SH-SY5Y (cell line): Measurements from ENCODE around the gene TBKBP1.

ENCODE experiments used
- GATA2 ChIP-seq: IDR thresholded peaks from 2 replicates; pipeline ENCODE4 v1.6.1; 2011; ENCODE audit warnings: mild to moderate bottlenecking, low read depth, low read length
- GATA3 ChIP-seq: IDR thresholded peaks from 2 replicates; pipeline ENCODE4 v1.6.1; 2011; ENCODE audit warnings: low read depth, mild to moderate bottlenecking, low read length, moderate library complexity

TBKBP1 gene

DNA sequence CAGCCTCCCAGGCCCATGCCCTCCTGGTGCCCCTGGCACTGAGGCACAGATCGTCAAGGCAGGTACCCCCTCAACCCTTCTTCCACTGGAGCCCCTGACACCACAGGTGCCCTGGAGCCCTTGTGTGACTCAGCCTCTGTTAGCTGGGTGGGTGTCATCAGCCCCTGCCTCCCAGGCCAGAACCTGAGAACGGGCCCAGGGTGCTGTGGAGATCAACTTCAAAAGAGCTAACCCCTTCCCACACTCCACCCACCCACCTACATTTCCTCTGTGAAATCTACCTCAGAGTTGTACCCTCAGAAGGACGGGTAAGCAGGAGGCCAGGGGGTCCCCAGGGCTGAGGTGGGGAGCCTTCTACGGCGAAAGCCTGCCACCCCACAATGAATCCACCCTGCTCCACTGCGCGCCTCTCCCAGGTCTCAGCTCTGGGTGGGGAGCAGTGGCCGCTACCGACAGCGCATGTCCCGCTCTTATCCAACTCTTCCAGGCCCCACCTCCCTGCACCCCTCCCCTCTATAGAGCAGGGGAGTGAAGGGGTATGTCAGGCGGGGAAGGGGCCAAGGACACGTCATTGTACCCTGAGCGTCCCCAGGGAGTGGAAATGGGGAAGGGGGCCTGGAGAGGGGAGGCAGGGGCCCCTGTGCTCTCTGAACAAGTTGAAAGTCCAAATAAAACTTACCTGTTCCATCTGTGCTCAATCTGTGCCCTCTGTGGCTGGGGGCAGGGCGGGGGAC is 17.6 kb downstream of the TBKBP1 start:
- TF ChIP-seq GATA3 (no peak), GATA2 (no peak)

DNA sequence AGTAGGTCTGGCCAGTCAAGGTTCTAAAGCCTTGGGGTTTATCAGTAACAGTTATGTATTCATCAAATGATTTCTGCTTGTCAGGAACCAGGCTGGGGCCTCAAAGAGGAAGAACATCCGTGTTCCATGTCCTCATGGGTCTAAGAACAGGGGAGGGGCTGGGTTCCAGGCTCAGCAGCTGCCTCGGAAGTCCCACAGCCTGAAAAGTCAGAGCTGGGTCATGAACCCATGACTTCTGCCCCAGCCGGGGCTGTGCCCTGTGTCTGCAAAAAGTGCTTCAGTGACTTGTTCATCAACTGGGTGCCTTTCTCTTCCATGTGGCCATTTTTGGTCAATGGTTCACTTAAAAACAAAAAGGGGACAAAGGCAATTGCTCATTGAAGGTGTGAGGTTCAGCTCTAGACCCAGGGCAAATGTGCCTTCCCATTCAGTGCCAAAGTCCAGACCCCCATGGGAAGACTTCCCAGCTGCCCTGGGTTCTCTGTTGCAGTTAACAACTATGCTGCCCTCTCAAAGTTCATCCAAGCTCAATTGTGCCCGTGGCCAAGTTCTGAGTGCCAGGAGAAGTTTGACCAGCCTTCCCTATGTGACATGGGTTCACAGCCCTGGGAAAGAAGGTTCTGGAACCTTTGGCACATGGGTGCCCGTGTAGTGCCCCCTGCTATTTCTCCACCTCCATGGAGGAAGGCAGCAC is 18.5 kb downstream of the TBKBP1 start:
- TF ChIP-seq GATA3 (no peak), GATA2 (no peak)

- TF ChIP-seq GATA3 (no peak), GATA2 (no peak)
Measured at GRCh38 chr17:47713980-47714700, 20.2 kb downstream of the TBKBP1 start.

- TF ChIP-seq GATA3, result no peak
- no peak for TF ChIP-seq GATA2
Measured at GRCh38 chr17:47714773-47715396, 20.9 kb downstream of the TBKBP1 start.

- TF ChIP-seq GATA3, result no peak
- TF ChIP-seq GATA2, result no peak
Measured at GRCh38 chr17:47715669-47716325, 21.8 kb downstream of the TBKBP1 start.

DNA sequence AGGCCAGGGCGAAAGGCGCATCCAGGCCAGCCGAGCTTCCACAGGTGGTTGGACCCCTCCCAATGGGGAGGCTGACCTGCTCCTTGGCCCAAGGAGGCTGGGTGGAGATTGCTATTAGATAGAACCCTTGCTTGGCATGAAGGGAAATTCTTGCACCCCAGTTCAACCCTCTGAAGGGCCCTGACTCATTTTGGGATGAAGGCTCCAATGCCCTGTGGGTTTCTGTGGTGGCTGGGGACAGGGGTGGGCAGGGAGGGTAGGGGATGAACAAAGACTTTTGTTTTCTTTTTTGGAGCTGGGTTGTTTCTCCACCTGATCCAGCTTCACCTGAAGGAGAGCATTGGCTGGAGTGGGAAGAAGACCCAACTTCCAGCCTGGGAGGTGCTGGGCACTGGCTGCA is 22.4 kb downstream of the TBKBP1 start:
- TF ChIP-seq GATA2, result no peak
- TF ChIP-seq GATA3, result no peak

DNA sequence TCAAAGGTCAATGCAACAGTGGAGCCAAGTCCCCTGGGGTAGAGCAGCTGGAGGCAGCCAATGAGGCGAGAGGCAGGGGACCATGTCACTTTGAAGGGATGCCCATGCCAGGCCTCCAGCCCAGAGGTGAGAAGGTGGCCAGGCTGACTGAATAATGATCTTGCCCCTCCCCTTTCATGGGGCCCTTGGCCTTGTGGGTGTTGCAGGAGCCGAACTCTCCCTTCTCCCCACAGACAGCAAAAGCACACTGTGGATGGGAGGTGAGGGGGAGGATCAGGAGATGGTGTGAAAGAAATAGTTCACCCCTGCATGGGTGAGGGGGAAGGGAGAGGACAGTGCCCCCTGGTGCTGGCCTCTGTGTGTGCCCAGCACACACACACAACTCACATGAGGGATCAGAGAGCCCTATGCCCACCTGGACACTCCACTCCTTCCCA is 23.3 kb downstream of the TBKBP1 start:
- no peak for TF ChIP-seq GATA3
- no peak for TF ChIP-seq GATA2

DNA sequence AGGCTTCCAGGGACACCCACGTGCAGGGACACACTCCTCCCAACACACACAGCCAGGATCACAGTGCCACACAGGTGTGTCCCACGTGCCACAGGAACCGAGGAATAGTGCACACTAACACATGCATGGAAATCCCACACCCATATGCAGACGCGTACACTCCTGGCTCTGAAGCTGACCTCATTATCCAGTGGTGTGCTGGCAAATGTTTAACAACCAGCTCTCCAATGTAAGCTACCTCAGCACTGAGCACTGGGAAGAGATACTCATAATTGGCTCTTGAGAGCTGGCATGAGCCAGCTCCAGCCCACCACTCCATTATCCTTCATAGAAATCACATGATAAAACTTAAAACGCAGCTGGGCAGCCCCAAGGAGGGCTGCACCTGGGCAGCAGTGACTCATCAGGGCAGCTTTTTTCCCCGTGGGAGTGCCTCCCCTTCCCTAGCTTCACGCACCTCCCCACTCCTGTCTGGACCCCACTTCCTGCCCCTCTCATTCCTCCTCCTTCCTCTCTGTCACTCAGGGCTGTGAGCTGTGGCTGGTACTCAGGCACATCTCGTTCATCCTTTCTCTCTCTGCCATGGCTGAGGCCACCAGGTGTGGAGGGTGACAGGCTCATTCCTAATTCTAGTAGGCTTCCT is 24.1 kb downstream of the TBKBP1 start:
- TF ChIP-seq GATA3 (no peak), GATA2 (no peak)

DNA sequence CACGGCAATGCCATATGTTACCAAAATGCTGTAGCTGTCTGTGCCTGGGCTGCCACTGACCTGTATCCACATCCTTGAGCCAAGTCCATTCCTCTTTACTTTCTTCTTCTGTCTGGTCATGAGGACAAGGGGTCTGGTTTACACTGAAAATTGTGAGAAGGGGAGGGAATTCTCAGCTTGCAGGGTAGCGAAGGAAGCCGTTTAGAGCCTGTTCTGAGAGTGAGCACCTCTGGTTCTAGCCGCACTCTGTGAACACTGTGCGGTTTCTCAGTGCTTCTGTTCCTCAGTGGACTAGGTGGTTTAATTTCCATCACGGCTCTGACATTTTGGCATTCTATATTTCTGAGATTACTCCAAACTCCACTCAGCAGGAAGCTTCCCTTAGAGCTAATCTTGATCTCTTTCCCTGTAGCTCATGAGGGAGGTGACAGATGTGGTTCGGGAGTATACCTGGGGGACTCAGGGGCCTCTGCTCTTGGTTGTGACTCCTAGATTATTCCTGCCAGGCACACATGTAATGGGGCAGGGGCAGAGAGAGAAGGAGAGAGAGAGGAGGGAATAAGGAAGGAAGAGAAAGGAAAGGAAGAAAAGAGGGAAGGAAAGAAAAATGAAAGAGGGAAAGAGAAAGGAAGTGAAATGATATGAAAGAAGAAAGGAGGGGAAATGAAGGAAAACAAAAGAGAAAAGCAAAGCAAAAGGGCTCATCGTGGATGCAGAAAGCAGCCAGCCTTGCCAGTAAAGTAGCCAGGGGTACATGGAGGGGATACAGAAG is 24.9 kb downstream of the TBKBP1 start:
- TF ChIP-seq GATA2 (no peak), GATA3 (no peak)

DNA sequence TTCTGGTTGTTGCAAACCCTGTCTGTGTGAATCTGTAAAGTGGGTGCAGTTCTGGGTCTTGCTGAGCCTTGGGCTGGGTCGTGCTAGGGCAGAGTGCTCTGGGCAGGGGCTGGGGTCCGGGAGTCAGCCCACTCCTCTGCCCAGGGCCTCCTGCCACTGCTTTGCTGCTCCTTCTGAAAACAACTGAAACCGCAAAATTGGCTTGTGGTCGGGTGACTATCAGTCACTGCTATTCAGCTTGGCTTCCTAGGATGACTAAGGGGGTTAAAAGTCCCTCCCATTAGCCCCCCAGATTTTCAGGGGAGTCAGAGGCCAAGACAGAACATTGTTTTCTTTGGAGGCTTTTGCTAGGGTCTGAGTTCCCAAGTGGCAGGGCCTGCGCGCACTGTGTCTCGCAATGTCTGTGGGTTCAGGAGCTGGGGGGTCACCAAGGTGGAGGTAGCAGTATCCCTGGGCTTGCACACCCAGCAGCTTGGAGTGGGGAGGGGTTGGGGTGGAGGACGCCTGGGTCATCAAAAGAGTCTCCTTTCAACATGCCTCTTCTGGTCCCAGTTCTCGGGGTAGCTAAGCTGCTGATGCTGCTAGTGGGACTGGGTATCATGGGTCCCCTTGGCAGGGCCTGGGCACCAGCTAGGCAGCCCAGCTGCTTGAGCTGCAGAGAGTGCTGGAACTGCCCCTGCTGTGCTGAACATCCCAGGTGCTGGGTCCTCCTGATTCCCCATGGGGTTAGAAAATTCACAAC is 25.6 kb downstream of the TBKBP1 start:
- TF ChIP-seq GATA3 (no peak), GATA2 (no peak)

DNA sequence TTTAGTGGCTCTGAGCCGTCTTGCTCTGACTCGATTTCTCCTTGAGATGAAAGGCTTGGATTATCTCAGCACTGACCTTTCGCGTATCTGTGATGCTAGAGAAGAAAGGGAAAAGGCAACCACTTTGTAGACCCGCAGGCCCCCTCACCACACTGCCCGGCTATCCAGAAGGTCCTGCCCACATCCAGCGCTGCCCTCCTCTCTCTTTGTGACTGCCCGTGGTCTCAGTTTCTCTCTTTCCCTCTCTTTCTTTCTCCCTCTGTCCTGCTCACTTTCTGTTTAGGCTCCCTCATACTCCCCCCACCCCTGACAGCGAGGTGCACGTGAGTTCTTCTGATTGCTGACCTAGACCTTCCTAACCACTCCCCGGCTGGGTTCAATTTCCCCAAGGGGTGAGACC is 26.2 kb downstream of the TBKBP1 start:
- TF ChIP-seq GATA2, result no peak
- TF ChIP-seq GATA3, result no peak

GRCh38 chr17:47720754-47721533 is 27.0 kb downstream of the TBKBP1 start:
- TF ChIP-seq GATA2, result no peak
